ENCODE data around the gene PTPN22. TPM values are rescaled to one million over a fixed set of nuclear protein-coding genes. Genes with fewer than 3 reads are reported as not detected.

The PTPN22 gene
- polyA plus RNA-seq, 12 donors, result 0.14 to 2.6 (median 0.31) TPM; not detected in 2

DNA sequence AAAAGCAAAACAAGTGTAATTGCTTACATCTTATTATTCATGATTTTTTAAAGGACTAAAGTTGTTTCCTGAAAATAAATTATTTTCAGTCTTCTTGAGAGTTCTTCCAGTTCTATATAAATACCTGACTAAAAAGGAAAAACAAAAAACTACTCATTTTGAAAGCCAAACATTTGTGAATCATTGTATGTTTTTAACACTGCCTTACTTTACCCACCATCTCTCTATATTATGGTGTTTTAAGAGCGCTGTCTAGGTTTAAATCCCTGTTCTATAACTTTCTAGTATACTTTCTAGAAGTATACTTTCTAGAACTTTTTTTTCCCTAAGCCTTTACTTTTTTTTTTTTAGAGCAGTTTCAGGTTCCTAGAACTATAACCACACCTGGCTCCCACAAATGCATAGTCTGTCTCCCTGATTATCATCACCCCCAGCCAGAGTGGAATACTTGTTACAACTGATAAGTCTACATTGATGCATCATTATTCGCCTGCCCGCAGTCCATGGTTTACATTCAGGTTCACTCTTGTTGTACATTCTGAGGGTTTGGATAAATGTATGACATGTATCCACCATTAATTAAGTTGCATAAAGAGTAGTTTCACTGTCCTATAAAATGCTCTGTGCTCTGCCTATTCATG is 69.0 kb downstream of the PTPN22 start:
- no peak for DNase-seq

DNA sequence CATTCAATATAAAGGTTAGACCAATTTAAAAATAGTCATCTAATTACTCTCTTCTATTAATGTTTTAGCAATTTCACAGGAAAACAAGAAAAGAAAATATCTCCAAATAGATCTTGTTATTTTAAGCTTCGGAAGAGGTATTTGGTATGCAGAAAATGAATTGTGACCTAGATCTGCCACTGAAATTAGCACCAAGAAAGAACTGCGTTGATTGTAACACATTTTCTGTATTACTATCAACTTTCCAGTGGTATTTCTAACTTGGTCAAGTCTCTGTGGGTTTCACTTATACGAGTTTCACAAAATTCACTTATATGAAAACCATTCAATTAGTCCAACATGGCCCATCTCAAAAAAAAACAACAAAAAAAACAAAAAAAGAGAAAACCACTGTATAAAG is 71.0 kb downstream of the PTPN22 start:
- no peak for DNase-seq

DNA sequence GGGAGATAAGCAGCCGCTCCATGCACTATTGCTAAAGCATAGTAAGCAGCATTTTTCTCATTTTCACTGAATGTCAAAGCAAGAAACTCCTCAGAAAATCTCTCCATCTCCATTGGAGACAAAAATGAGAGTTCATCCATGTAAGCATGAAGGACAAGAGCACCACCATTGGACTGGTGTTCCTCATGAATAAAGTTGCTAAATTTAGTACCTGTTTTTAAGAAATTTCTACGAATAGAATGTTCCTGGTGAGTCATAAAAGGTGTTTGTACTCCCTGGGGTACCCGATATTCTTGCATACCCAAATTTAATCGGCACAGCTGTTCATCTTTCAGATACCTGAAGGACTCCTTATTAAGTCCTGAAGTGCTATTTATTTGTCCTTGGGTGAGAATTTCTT is 74.0 kb downstream of the PTPN22 start:
- no peak for DNase-seq

DNA sequence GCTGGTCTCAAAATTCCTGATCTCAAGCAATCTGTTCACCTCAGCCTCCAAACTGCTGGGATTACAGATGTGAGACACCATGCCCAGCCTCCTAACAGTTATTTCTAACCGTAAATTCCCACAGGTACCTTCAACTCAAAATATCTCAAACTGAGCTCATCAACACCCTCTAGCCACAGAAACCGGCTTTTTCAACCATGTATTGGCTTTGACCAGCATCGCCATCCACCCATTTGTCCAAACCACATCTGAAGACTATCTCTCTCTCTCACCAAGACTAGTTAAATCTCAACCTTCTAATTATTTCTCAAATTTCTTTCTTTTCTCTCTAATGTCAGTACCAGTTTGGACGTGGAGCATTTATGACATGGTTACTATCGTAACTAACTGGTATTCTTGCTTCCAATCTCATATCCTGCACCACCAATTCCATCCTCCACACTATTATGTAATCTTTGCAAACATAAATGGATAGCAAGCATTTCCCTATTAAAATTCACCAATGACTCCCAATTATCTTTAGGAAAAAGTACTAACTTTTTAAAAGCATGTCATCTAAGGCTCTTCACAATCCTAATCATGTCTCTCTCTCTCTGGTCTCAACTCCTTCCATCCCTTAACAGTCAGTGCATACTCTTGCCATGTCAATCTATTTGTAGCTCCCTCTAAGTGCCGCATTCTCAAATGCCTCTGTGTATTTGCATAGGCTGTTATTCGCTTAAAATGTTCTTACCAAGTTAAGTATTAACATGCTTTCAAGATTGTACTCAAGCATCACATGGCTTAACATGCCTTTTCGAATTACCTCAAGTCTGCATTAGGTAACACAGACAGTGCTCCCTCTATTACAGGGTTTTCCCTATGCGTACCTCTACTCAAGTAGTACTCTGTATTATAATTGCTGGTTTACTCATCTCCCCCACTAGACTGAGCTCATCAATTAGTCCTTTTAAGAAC is 77.4 kb downstream of the PTPN22 start:
- DNase-seq, result no peak

DNA sequence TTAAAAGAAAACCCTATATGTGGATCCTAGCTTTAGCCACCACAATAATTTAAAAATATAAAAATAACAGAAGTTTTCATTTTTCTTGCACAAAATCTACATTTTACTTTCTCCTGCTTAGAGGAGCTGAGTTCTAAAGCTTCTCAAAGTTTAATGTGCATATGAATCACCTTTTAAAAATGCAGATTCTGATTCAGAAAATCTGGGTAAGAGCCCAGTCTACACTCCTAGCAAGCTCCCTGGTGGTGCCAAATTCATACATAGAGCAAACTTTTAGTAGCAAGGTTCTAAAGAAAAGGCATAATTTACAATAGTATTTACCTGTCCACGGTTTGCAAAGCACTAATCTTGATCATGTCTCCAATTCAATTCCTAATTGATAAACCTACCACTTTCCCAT is 78.5 kb downstream of the PTPN22 start:
- DNase-seq, result no peak

DNA sequence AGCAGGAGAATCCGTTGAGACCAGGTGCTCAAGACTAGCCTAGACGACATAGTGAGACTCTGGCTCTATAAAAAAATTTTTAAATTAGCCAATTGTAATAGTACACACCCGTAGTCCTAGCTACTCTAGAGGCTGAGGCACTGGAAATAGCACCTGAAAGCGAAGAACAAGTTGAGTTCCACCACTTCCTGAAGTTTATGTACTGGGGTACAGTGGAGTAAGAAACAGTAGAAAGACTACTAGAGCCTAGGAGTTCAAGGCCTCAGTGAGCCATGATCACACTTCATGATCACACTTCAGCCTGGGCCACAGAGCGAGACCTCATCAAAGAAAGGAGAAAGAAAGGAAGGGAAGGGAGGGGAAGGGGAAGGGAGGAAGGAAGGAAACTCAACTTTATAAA is 79.0 kb downstream of the PTPN22 start:
- DNase-seq, result no peak

DNA sequence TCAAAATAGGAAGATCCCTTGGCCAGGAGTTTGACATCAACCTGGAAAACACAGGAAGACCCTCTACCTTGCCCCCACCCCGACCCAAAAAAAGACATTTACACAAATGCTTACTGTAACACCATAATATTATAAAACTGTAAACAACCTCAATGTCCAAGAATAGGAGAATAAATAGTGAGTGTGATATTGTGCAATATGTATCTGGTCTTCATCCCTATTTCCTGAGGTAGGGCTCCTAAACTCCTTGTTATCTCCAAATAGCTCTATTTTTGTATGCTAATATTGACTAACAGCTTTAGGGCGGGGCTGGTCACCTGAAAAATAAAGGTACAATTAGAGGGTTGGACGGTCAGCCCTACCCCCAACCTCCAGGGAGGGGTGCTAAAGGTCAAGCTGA is 82.7 kb downstream of the PTPN22 start:
- no peak for DNase-seq

DNA sequence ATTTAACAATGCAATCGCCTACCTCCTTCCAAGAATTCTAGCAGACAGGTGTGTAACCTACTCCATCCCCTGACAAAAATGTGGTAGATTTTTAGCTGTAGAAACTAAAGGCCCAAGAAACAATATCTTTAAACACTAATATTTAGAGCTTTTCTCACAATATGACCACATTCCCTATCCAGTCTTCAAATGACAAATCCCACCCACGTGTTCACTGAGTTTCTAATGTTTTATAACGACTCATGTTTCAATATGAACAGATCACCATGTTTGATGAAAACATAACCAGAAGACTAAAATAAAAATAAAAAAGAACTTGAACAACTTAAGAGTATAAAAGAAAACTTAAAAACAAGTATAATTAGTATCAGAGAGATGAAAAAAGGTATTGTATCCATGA is 83.8 kb downstream of the PTPN22 start:
- no peak for DNase-seq

DNA sequence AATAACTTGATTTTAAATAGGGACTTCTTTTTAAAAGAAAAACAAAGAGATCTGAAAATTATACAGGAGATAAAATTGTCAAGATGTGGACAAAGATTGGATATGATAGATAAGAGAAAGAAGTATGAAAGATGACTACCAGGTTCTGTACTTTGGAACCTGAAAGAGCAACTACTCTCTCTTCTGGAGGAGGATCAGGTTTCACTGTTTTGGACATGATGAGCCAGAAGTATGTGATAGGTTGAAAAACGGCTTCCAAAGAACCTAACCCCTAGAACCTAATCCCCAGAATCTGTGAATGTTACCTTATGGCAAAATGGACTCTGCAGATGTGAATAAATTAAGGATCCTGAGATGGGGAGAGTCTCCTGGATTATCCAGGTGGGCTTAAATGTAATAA is 85.4 kb downstream of the PTPN22 start:
- DNase-seq, result no peak

DNA sequence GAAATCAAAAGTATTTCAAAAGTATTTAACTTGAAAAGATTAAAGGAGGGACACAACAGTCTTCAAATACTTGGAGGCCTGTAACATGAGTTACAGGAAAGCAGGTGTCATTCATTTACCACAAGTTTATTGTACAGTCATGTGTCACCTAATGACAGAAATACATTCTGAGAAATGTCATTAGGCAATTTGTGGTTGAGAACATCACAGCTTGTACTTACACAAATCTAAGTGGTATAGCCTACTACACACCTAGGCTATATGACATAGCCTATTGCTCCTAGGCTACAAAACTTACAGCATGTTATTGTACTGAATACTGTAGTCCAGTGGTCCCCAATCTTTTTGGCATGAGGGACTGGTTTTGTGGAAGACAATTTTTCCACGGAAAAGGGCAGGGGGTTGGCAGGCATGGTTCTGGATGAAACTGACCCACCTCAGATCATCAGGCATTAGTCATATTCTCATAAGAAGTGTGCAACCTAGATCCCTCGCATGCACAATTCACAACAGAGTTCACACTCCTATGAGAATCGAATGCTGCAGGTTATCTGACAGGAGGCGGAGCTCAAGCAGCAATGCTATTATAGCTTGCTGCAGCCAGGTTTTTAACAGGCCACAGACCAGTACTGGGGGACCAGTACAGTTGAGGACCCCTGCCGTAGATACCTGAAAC is 87.3 kb downstream of the PTPN22 start:
- DNase-seq, result no peak

DNA sequence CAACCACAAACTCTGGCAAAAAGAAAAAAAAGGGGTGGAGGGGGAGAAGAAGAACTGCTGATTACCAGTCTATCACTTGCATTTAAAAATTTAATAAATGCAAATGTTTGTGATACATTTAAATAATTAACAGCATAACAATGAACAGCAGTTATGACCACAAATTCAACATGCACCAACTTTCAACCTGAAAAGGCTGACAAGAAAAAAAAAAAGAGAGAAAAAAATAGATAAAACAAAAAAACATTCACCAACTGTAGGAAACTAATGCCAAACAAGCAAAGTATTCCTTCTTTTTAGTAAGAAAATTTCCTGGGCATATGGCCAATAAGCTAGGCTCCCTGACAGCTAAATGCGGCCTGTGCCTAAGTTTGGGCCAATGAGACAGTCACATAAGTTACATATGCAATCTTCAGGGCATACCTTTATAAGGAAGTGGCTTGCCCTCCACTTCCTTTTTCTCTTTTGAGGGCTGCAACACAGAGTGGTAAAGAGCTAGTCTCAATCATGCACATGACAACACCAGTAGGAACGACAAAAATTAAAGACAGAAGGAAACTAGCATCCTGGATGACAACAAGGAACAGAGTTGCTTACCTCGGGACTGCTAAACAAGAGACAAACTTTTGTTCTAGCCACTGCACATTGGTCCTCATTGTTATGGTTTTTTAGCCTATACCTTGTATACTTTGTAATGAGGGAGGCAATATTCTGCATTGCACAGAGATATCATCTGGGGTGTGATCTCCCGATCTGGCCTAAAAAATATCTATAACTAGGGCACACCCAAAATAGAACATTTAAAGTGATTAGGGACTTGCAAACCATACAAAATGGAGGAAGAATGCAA is 88.0 kb downstream of the PTPN22 start:
- DNase-seq, result peak; percentile 54

DNA sequence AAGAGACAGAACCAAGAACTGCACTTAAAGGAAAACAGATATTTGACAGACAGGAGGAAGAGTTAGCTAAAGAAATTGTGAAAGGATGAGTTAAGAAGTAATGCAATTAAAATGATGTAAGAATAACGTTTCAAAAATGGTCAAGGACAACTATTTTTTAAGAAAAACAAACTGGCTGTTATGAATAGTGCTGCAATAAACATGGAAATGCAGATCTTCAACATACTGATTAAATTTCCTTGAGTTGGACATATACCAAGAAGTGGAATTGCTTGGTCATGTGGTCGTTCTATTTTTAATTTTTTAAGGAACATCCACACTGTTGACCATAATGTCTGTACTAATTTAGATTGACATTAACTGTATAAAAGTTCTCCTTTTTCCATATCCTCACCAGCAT is 89.1 kb downstream of the PTPN22 start:
- no peak for DNase-seq

DNA sequence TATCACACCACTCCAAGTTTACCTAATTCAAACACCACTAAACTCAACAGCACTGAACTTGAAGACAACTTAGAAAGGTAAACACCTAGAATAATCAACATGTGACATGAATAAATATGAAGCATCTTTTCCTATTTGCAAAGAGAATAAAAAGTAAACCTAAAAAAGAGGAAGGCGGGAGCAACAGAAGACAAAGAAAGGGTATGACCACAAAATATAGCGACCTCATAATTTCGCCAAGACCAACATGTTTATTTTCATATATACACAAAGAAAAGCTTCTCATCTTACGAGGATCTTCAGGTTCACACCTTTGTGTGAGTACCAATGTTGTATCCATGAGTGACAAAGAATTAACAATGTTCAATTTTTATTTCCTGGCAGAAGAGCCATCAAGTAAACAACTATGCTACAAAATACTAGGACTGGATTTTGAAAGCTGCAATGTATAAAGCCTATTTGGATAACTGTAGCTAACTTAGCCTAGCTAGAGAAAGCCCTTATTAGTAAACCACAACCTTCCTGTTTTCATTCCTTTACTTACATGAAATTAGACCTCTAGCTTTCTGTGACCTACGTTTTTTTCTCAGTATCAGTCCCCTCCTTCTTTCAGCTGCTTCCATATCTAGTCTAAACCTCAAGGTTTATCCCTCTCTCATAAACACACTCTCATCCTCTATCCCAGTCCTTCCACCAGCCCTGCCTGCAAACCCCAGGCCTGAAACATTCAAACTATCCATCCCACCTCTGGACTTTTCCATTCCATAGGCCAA is 91.0 kb downstream of the PTPN22 start:
- DNase-seq, result no peak

DNA sequence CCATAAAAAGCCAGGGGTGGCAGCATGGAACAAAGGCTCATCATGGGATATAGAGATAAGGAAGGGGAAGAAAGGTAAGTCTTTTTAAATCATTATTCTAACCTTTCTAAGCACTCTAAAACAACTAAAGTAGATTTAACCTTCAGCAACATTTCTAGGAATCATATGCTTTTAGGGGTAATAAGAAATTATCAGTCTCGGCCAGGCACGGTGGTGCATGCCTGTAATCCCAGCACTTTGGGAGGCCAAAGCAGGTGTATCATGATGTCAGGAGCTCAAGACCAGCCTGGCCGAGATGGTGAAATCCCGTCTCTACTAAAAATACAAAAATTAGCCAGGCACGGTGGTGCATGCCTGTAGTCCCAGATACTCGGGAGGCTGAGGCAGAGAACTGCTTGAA is 92.0 kb downstream of the PTPN22 start:
- no peak for DNase-seq

DNA sequence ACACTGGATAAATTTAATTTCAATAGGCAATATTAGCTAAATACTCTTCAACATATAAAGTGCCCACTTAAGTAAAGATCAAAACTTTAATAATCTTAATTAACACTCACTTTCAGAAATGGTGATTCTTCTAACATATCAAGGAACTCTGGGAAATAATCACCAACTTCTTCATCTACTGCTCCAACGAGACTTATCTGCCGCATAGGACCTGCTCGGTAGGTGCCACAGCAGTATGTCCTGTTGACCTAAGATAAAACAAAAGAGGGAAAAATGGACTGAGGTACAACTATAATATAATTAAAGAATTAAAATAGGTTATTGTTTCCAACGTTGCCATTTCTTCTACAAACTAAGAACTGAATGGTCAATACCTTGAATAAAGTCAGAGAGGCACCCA is 94.0 kb downstream of the PTPN22 start:
- no peak for DNase-seq

DNA sequence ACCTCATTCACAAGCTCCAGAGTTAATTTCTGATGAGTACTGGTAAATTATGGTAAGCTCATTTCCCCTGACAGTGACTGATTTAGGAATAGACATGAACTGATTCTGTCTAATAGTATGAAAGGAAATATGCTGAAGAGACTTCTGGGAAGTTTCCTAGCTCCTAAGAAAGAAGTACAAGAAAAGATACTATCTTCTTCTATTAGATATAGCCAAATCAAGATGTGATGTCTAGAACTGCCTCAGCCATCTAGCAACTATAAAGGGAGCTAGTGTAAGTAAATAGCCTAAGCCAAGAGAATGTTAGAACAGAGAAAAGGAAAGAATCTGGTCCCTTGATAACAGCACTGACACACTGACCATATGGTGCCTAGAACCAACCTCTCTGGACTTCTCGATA is 101.5 kb downstream of the PTPN22 start:
- DNase-seq, result no peak

DNA sequence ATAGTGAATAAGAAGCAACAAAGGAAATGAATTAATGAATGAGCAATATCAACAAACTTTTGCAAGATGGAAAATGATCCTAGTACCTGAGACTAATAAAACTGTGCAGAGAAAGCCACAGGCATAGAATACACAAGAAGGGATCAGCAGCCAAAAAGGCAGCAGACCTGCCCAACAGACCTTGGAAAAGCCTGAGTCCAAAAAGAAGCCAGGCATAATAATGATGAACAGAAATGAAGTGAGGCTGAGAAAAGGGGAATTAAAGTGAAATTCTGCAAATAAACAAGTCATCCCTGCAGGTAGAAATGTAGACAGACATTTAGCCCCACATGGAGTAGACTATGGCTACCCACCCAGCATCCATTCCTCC is 101.9 kb downstream of the PTPN22 start:
- DNase-seq, result no peak

DNA sequence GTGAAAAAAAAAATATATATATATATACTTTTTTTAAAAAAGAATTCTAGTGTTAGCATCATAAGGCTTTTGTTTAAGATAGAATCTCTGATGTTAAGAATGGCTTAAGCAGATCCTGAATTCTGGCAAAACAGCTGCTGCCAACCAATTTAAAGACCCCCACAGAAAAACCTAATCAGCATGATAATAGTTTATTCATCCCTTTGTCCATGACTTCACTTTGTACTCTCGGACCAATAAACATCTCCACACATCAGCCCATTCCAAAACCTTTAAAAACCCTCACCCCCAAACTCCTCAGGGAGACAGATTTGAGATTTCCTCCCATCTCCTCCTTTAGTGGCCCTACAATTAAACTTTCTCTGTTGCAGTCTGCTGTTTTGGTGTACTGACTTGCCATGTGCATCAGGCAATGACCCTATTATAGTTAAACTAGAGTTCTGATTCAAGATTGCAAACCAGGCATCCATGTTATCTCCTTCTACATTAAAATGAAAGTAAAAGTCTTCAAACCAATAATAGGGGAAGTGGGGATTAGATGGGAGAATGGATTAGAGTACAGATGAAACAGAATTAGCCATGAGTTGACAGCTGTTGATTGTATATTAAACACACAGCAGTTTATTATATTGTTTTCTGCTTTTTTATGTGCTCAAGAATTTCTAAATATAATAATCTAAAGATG is 102.5 kb downstream of the PTPN22 start:
- DNase-seq, result no peak

DNA sequence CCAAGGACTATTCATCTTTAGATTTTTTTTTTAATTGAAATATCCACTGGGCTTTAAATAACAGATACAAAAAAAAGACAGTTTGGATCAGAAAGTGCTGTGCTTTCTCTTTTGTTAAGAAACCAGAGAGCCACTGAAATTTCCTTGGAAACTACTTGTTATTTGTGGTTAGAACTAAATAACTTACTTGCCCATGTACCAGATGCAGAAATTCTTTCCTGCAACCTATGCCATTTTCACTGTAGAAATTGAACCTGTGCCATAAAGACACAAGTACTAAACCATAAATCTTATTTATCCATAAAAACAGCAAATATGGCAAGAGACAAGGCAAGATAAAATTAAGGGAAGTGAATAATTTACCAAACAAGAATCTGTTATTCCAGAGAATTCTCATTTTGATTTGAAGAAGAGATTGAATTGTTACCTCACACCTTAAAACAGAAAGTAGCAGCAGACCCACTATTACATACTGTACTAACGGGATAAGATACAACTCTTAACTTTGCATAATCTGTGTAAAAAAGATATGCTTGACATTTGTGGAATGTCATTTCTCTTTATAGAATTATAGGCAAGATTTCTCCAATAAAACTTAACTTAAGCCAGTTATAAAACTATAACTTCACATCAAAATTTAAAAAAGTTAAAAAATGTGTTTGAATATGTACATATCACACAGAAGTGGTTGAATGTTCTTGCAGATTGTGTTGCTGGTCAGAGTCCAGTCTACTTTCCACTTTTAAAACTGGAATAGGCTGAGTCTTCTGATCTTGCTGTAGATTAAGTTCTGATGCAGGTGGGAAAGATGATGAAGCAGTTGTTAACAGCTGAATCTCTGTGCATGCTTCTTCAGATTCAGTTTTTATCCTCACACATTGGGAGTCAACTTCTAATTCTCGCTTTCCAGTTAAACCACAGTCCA is 105.9 kb downstream of the PTPN22 start:
- DNase-seq, result no peak

Data from muscle of arm (tissue), 12 donors.